GM21737 (cell line): ENCODE measurements around the gene DGCR2.
"Not testable (repeated sequence)": the region's sequence is repeated elsewhere in the genome, so short reads cannot be mapped to it uniquely, and the experiment has no call there.

ENCODE experiments used
- ATAC-seq: cut with Tn5 transposase; IDR thresholded peaks from one replicate; pipeline ENCODE4 v1.9.1; 2021; ENCODE audit warnings: mild to moderate bottlenecking, moderate library complexity; ENCODE audit not compliant: unreplicated experiment

The DGCR2 gene

DNA sequence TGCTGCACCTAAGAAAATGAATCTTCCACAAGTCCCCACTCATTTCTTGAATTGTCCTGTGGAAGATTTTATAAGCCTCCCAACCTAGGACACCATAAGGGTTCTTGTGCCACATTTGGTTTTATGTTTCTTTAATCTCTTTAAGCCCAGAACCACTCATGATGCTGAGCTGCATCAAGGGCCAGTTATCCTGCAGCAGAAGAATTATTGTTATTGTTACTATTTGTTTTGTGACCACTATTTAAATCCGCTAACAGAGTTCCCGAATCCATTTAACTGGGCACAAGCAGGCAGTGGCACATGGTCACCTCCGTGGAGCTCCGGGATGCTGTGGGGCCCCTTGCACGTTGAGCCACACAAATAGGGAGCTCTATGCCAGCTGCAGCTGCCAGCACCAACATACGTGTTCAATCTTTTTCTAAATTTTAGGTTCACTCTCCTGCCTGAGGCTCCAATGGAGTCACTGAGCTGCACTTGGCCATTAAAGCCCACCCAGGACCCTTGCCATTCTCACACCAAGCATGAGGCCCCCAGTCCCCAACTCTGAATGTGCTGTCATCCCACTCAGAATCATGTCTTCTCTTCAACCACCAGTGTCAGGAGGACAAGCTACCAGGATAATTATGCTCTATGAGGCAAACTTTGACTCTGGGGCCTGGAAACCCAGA, 60.6 kb downstream of the DGCR2 start:
- ATAC-seq, result no peak

DNA sequence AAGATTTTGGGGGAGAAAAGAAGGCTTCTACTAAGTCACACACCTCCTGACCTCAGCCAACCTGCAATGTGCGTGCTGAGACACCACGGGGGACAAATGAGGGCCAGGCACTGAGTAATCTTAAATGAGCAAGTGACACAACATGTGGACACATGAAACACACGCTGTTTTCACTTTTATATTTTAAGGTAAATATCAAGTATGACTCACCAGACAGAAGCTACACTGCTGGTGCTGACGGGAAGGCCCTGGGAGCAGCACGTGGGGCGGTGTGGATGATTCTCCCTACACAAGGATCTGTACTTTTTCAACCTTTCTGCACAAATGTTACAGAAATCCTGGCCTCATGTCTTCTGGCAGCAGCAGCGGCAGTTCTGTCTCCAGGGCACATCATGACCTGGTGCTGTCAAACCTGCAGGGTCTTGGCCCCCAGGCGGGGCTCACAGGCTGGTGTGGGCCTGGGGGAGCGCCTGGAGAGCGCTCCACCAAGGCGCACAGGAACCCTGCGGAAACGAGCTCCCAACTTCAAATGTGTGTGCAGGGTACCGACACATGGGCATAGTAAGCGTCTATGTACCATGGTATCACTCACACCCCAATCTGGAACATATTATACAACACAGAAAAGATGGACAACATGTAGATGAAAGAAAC, 61.7 kb downstream of the DGCR2 start:
- ATAC-seq, result no peak

DNA sequence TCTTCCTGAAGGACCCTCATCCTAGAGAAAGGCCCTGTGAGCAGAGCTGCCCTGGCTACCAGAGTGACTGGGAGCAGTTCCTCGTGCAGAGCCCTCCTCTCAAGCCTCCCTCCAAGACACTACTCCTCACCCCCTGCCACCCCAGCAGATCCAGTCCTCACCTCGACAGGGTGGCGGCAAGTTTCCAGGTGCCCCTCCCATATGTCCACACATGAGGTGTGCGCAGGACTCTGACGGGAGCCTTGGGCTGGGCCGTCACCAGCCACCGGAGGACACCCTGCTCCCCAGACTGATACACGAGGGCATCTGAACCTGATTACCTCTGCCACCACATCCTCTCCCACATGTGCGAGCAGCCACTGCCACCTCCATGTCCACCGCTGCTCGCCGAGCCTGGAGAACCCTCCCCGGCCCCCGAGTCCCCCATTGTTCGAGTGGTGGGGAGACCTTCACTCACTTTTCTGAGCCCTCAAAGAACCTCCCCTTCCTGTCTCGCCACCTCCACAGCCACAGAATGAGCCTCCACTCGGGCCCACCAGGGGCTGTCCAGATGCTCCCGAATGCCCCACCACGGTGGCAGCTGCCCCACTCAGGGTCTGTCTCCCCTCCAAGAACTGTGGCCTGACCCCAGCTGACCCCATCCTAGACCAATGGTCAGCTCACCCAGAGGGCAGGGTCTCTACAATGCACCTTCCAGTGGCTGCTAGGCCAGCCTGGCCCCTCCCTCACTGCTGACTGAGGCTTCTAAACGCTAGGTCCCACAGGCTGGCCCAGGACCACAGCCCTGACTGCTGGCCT, 62.5 kb downstream of the DGCR2 start:
- ATAC-seq, result no peak

DNA sequence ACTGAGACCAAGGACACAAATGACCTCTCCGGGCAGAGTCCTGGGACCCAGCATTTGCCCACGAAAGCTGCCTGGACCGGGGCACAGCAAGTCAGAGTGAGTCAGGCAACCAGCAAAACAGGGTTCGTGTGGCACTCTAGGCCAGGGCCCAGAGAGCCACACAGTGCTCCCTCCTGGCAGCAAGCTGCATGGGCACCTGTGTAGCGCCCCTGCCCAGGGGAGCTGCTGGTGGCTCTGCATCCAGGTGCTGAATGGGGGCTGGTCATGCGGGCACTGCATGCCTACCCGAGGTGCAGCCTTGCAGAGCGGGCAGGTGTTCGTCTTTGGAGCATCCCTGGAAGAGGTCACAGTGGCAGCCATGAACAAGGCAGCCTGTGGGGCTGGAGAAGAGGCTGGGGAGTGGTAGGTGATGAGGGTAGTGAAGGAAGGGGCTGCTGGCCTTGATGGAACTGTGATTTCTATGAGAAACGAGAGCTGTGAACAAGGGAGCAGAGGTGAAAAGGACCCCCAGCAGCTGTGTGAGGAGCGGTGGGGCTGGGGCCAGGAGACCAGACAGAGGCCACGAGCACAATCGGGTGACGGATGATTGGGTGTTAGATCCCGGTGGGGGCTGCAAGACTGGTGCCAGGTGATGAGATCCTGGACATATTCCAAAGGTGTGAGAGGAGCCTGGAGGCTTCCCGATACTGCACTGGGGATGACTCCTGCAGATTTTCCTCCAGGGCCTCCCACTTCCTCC, 63.3 kb downstream of the DGCR2 start:
- ATAC-seq, result no peak

DNA sequence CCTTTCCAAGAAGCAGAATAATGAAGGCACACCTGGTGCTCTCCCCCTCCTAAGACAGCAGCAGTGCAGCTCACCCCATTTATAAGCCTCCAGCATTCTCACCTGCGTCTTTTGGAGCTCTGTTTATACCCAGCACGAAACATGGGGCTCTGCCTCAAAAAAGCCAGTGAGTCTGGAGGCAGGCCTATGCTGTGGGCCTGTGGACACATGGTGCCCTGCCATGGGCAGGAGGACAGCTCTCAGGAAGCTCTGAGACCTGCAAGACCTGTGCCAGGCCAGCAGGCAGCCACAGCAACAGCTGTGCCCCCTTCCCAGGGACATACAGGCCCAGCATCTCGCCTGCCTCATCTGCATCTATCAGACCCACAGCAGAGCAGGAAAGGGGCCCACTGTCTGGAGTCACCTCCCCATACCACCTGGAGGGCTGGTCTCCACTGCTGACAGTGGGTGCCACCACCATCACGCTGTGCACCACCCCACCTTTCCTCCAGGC, 64.2 kb downstream of the DGCR2 start:
- ATAC-seq, result no peak

DNA sequence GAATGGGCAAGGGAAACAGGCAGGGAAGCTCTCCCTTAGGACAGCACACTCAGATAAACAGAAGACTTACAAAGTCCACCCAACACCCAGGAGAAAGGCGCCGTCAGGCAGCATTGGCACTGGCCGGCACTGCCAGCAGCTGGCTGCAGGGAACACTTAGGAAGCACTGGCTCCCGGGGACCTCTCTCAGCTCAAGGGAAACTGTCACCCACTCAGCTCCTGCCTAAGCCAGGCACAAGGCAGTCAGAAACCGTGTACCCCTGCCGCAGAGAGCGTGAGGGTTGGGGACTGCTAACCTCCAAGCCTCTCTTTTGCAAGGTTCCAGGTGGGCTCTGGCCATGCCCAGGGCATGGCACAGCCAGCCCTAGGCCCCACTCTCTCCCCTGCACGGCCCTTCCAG, 64.7 kb downstream of the DGCR2 start:
- ATAC-seq, result no peak

DNA sequence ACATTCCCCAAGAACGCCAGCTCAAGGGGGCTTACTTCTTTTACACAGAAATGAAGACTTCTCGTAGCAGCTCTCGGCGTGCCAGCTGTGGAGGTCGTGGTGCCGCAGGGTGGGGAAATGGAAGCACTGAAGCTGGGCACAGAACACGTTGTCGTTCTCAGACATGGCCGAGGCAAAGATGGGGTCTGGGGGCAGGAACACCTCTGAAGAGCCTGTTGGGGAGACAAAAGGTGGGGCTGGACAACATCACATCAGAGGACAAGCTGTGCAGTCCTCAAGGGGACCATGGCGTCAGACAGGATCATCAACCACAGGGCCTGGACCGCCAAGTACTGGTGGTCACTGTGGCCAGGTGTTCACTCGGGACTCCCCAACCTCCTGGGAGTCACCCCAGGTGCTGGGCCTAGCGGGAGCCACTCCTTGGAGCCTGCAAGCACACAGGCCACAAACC, 65.2 kb downstream of the DGCR2 start:
- no peak for ATAC-seq

DNA sequence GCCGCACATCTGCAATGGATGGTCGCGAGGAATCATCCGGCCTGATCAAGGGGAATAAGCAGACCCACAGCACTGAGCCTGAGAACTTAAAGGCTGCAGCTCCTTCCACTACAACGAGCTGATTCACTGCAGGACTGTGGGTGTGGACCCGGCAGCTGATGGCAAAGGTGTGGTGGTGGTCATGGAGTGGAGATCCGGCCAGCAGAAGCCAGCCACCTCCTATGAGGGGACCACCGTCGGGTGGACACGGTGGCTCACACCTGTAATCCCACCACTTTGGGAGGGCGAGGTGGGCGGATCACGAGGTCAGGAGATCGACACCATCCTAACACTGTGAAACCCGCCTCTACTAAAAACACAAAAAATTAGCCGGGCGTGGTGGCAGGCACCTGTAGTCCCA, 66.4 kb downstream of the DGCR2 start:
- ATAC-seq, result no peak

DNA sequence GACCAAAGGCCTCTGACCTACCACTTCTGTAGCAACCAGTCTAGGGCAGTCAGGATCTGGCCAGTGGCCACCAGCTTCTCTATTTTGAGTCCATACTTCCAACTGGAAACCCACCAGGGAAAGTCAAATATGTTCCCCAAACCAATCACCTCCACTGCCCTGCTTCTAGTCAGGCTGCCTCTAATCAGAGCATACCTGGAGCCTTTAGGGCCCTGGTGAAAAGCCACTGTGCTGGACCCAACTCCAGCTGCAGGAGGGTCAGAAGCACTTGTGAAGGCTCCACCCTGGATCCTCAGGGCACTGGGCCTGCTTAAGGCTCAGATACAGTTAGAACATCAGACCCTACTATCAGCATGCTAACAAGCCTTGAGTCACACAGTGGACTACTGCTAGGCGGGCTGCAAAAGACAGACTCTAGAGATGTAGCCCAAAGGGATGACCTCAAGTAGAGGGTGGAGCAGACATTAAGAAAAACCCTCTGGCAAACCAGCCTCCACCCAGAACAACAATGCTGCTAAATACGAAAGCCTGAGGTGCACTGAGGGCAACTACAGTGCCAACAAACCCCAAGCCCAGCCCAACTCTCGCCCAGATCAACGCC, 69.2 kb downstream of the DGCR2 start:
- no peak for ATAC-seq

DNA sequence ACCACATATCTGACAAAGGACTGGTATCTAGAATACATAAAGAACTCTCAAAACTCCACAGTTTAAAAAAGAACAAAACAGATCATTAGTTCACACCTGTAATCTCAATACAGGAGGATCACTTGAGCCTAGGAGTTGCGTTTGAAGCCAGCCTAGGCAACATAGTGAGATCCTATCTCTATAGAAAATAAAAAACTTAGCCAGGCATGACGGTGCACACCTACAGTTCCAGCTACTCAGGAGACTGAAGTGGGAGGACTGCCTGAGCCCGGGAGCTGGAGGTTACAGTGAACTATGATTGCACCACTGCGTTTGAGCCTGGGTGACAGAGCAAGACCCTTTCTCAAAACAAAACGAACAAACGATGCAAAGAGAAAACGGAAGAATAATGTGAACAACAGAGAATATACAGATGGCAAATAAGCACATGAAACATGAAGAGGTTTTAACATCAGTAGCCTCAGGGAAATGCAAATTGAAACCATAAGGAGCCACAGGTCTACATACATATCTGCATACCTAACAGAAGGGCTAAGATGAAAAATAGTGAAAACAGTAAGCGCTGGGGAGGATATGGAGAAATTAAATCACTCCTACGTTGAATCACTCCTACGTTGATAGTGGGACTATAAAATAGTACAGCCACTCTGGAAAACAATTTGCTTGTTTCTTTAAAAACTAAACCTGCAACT, 70.7 kb downstream of the DGCR2 start:
- ATAC-seq, result no peak

DNA sequence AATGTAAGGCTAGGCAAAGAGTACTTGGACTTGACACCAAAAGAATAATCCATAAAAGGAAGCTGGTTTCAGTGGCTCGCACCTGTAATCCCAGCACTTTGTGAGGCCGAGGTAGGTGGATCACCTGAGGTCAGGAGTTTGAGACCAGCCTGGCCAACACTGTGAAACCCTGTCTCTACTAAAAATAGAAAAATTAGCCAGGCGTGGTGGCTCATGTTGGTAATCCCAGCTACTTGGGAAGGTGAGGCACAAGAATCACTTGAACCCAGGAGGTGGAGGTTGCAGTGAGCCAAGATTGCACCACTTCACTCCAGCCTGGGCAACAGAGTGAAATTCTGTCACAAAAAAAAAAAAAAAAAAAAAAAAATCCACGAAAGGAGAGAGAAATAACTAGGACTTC, 71.4 kb downstream of the DGCR2 start:
- not testable (repeated sequence) for ATAC-seq

DNA sequence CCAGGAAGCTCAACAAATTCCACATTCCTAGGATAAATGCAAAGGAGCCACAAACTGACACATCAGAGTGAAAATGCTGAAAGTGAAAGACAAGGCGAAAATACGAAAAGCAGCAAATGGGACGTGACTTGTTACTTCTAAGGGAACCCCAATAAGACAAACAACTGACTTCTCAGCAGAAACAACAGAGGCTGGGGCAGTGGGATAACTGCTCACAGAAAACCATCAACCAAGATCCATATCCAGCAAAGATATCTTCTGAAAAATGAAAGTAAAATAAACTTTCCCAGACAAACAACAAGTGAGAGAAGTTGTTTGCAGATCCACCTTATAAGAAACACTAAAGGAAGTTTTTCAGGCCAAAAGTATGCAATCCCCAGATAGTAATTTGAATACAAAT, 72.1 kb downstream of the DGCR2 start:
- ATAC-seq, result no peak

DNA sequence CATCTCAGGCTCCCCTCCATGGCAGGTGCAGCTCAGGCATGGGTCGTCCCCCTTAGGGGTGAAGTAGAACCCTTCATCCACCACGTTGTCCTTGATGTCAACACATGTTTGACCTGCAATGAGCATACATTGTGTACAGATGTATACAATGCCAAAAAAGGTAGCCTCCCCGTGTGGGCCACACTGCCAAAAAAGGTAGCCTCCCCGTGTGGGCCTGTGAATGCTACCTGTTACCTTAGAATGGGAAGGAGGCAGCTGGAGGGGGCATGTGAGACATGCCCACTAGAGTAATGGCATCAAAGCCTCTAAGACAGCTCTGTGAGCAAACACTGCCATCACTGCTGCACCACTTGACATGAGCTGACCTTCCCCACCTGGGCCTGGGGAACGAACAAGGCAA, 73.7 kb downstream of the DGCR2 start:
- no peak for ATAC-seq

DNA sequence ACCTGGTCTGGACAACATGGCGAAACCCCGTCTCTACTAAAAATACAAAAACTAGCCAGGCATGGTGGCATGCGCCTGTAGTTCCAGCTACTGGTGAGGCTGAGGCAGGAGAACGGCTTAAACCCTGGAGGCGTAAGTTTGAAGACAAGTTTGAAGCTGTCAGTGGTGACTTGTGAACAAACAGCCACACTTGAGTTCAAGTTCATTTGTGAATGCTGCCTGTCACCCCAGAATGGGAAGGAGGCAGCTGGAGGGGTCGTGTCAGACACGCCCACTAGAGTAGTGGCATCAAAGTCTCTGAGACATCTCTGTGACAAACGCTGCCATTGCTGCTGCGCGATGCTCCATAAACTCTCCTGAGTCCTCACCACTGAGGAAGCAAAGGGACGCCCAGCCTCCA, 74.2 kb downstream of the DGCR2 start:
- ATAC-seq, result no peak

DNA sequence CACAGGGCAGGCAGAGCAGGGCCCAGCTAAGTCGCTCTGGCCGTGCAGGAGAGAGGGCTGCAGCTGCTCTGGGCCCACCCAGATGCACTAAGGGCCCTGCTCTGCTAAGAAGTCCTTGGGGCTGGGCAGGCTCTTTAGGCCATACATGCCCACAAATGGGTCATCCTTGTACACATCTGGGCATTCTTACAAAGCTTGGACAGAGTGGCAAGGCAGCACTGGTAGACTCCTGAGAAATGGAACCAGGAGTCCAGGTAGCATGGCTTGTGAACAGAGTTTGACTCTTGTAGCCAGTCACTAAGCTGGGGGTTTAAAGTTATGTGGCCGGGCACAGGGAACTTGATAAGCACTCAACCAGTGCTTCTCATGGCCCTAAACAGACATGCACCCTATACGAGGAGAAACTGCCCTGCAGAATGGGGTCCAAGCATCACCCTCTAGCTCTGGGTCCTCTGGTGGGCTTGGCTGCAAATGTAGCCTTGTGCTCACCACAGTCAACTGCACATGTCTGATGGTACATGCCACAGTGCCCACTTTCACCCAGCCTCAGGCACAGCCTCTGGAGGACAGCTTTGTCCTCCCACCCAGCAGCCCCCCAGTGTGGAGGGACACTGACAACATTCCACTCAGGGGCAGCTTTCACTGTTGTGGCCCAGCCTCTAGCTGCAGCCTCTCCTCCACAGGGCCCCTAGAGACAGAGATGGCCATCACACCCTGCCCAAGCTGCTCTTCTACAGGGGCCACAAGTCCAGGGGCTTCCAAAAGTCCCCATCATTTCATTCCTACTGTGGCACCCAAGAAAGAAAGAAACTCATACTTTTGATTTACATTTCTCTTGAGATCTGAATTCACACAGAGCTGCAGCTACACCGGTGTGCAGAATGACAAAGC, 75.2 kb downstream of the DGCR2 start:
- no peak for ATAC-seq

DNA sequence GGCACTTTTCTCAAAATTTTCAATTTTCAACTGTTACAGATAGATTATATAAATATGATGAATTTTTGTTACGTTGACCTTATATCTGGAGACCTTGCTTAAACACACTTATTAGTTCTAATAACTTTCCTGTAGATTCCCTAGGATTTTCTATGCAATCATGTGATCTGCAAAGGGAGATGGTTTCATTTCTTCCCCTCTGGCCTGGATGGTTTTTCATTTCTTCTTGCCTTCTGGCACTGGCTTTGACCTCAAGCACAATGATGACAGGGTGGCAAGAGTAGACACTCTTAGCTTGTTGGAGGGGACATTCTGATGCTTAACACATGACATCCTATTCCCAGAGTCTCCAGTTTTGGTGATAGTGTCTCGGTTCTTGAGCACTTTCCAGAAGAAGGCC, 75.9 kb downstream of the DGCR2 start:
- ATAC-seq, result no peak

DNA sequence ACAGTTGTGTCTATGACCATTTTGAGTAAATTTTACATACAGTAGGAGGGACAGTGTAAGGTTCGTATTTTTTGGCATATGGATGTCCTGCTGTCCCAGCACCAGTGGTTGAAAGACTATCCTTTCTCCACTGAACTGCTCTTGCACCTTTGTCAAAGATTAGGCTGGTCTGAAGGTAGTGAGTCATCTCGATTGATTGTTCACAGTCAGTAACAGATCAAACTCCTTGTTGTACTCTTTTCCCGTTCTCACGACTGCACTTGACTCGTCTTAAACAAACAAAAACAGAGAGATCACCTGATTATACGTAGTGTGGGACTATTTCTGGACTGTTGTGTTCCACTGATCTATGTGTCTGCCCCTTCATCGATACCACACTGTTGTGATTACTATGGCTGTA, 77.1 kb downstream of the DGCR2 start:
- ATAC-seq, result no peak

DNA sequence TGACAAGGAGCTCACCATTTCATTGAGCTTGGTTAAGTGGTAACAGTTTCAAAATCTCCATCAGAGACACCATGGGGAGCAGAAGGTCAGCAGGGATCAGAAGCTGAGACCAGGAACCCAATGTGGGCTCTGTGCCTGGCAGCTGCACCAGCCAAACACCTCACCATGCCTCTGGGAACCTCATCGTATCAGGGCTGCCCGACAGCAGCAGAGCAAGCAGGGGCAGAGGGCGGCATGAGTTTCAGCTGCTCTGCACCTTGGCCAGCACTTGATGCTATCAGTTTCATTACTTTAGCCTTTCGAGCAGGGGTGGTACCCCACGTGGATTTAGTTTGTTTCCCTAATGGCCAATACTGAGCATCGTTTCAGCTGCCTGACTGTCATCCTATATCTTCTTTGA, 77.8 kb downstream of the DGCR2 start:
- ATAC-seq, result no peak
